OCI-LY3 (cell line): ENCODE results near the gene TBL1XR1.
"Not testable (repeated sequence)": the region's sequence is repeated elsewhere in the genome, so short reads cannot be mapped to it uniquely, and the experiment has no call there.

Experiments
- CTCF ChIP-seq: fragments of 200-600, 300-600 bp; sonication (generic); IDR thresholded peaks from 2 replicates; pipeline ENCODE4 v1.5.1; 2014; ENCODE audit warnings: antibody characterized with exemption, low read length, low read depth
- EZH2phosphoT487 ChIP-seq: fragments of 200-600 bp; shearing (Covaris generic); IDR thresholded peaks from 2 replicates; pipeline ENCODE4 v1.6.1; 2018; ENCODE audit warnings: antibody characterized with exemption, mixed run types, low read depth

GRCh38 chr3:177161603-177162002 is 35.7 kb downstream of the TBL1XR1 start:
- not testable (repeated sequence) for TF ChIP-seq CTCF, EZH2phosphoT487
